ENCODE results near the gene COPS7A. TPM values are rescaled to one million over a fixed set of nuclear protein-coding genes. Genes with fewer than 3 reads are reported as not detected.

COPS7A gene
- 34.1 and 35.9 TPM in 2 replicates for total RNA-seq (2014; rRNA removed; shearing (Covaris generic))

GRCh38 chr12:6723607-6724408 is at the start of gene COPS7A:
TSS of gene COPS7A (plus strand) at chr12:6724046. CDS start at chr12:6724657, 611 bp downstream.
- DNase-seq, result peak; percentile 98 to 99
- peak within 1 kb of the TSS; percentile 79 for H3K27ac ChIP-seq
- no peaks in the 10 kb centered on the region for H3K36me3 ChIP-seq
- H3K4me3 ChIP-seq, result peak within 1 kb of the TSS; percentile 61
- no peaks in the 10 kb centered on the region for H3K27me3 ChIP-seq
- peaks cover 4% of the 10 kb centered on the region; the same call in 1 of the 2 replicates for H3K4me1 ChIP-seq
- H3K9me3 ChIP-seq (replicated peaks), result no peaks in the 10 kb centered on the region

- Histone ChIP-seq H3K27ac (no peak overlapping the region), H3K27me3 (no peaks in the 10 kb centered on the region), H3K4me1 (no peaks in the 10 kb centered on the region), H3K9me3 (replicated peaks) (no peaks in the 10 kb centered on the region), H3K4me3 (no peak overlapping the region), H3K36me3 (peaks cover 80% of the 10 kb centered on the region)
- no peak for DNase-seq
Measured at GRCh38 chr12:6676962-6677361, 46.9 kb upstream of the COPS7A start.

DNA sequence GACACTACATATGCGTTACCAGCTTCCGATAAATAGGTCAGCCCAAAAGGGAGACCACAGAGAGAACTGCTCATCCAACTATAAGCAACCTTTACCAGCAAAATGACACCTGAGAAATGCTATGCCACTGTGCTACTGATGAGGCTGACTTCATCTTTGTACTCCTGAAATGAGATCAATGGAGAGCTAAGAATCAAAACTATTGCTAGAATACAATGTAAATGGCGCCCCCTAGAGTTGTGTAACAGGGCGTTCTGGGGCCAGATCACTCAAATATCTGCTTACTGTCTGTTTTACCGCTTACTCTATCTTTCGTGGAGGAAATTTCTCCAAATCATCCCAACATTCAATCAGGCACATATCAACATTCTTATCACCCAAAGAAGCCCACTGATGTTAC is 39.2 kb upstream of the COPS7A start:
- Histone ChIP-seq H3K27ac (no peak overlapping the region), H3K4me3 (no peak overlapping the region), H3K4me1 (0 out of 2 replicates have a peak, but pooled peaks cover 3% of the 10 kb centered on the region), H3K27me3 (no peaks in the 10 kb centered on the region), H3K36me3 (peaks cover 15% of the 10 kb centered on the region; the same call in 1 of the 2 replicates), H3K9me3 (replicated peaks) (no peaks in the 10 kb centered on the region)
- peak; percentile 35 to 79 for DNase-seq

GRCh38 chr12:6685814-6686213 is 38.0 kb upstream of the COPS7A start:
- no peaks in the 10 kb centered on the region for H3K9me3 ChIP-seq (replicated peaks)
- H3K4me3 ChIP-seq, result no peak overlapping the region
- DNase-seq, result no peak
- H3K4me1 ChIP-seq, result 0 out of 2 replicates have a peak, but pooled peaks cover 3% of the 10 kb centered on the region
- no peaks in the 10 kb centered on the region for H3K27me3 ChIP-seq
- peaks cover 9% of the 10 kb centered on the region; the same call in 1 of the 2 replicates for H3K36me3 ChIP-seq
- no peak overlapping the region for H3K27ac ChIP-seq

DNA sequence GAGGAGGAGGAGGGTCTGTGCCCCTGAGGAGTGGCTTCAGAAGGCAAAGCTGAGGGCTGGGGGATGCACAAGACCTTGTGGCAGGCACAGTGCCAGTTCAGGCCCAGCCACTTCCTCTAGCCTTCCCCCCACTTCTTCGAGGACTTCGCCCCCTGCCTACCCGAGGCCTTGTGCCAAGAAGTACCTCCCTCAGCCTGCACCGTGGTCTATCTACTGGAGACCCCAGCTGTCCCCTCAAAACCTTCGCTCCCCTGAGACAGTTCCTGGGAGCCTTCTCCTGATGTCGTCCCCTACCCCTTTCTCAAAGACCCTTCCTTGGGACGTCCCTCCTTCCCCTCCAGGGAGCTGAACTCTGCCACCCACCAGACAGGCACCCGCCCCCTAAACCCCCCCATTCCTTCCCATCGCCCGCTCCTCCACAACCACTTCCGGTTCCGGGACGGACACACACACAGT is 35.3 kb upstream of the COPS7A start:
- Histone ChIP-seq H3K27me3 (no peaks in the 10 kb centered on the region), H3K9me3 (replicated peaks) (no peaks in the 10 kb centered on the region), H3K36me3 (0 out of 2 replicates have a peak, but pooled peaks cover 2% of the 10 kb centered on the region), H3K4me1 (peaks cover 8% of the 10 kb centered on the region; the same call in 1 of the 2 replicates), H3K27ac (peak overlapping the region; percentile 97), H3K4me3 (peak overlapping the region; percentile 88)
- no peak for DNase-seq

DNA sequence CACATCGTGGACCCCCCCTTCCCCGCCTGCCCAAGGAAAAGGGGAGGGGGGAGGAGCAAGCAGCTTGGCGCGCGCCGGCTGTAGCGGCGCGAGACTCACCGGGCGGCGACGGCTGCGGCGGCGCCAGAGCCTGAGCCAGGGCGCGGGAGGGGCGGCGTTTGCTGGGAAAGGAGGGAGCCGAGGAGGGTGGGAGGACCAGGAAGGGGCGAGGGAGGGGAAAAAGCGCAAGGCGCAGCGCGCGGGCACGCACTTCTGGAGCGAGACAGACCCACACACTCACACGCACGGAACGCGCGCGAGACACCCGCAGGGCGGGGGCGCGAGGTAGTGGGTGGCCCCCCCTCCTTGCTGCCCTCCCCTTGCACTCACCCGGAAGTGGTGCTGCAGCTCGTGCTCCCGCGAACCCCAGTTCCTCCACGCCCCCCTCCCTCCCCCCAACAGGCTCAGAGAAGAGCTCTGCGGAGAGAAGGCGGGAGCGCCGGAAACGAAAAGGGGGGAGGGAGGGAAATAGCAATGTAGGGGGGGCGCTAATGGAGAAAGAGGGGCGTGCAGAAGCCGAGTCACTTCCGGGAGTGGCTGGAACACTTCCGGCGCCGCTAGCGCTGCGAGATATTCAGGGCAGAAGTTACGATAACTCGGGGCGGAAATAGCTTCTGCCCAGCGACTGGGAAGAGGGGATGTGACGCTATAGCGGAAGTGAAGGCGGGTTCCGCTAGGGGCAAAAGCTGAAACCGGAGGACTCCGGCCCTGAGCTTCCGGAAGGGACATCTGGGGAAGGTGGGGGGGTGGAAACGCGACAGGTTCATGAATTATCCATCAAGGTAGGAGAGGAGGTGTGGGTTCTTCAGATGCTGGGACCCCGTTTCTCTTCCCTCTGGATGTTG is 34.6 kb upstream of the COPS7A start, which contains the start of gene ZNF384:
Gene ZNF384, minus strand, starts transcription at position 377 of the 884 bp plus-strand sequence. CDS start 9,855 bp downstream, outside the sequence.
- Histone ChIP-seq H3K4me1 (peaks cover 8% of the 10 kb centered on the region; the same call in 1 of the 2 replicates), H3K27ac (peak within 1 kb of the TSS; percentile 97), H3K4me3 (peak within 1 kb of the TSS; percentile 88), H3K36me3 (0 out of 2 replicates have a peak, but pooled peaks cover 2% of the 10 kb centered on the region), H3K27me3 (no peaks in the 10 kb centered on the region), H3K9me3 (replicated peaks) (no peaks in the 10 kb centered on the region)
- DNase-seq, result peak; percentile 98 to 99

GRCh38 chr12:6691473-6691872 is 32.4 kb upstream of the COPS7A start:
- no peaks in the 10 kb centered on the region for H3K9me3 ChIP-seq (replicated peaks)
- no peak for DNase-seq
- H3K27me3 ChIP-seq, result 0 out of 2 replicates have a peak, but pooled peaks cover 4% of the 10 kb centered on the region
- no peak overlapping the region for H3K27ac ChIP-seq
- no peak overlapping the region for H3K4me3 ChIP-seq
- peaks cover 8% of the 10 kb centered on the region; the same call in 1 of the 2 replicates for H3K4me1 ChIP-seq
- no peaks in the 10 kb centered on the region for H3K36me3 ChIP-seq

GRCh38 chr12:6692888-6693287 is 31.0 kb upstream of the COPS7A start:
- DNase-seq, result peak; percentile 24 to 51
- no peak overlapping the region for H3K4me3 ChIP-seq
- peaks cover 4% of the 10 kb centered on the region; the same call in 1 of the 2 replicates for H3K4me1 ChIP-seq
- H3K9me3 ChIP-seq (replicated peaks), result no peaks in the 10 kb centered on the region
- H3K36me3 ChIP-seq, result no peaks in the 10 kb centered on the region
- 0 out of 2 replicates have a peak, but pooled peaks cover 4% of the 10 kb centered on the region for H3K27me3 ChIP-seq
- H3K27ac ChIP-seq, result no peak overlapping the region

GRCh38 chr12:6693832-6694355 is 30.0 kb upstream of the COPS7A start:
- no peaks in the 10 kb centered on the region for H3K9me3 ChIP-seq (replicated peaks)
- no peak overlapping the region for H3K4me3 ChIP-seq
- H3K27me3 ChIP-seq, result peaks cover 7% of the 10 kb centered on the region
- H3K27ac ChIP-seq, result no peak overlapping the region
- H3K36me3 ChIP-seq, result no peaks in the 10 kb centered on the region
- no peak for DNase-seq
- H3K4me1 ChIP-seq, result peaks cover 4% of the 10 kb centered on the region; the same call in 1 of the 2 replicates

DNA sequence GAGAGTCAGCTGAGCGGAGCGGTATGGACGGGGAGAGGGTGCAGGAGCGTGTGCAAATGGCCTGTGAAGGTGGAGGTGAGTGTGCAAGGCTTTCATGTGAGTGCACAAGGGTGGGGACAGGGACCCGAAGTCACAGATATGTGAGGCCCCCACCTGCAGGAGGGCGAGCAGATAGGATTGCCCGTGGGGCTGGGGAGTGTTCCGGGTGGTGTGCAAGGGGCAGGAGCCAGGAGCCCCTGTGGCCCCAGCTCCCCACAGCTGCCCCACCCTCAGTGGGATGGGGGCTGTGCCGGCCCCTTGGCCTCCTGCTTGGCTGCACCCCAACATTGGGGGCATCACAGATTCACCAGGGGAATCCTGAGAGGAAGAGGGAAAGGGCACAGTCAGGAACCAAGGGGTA is 29.1 kb upstream of the COPS7A start:
- Histone ChIP-seq H3K27me3 (peaks cover 15% of the 10 kb centered on the region), H3K27ac (no peak overlapping the region), H3K9me3 (replicated peaks) (no peaks in the 10 kb centered on the region), H3K36me3 (no peaks in the 10 kb centered on the region), H3K4me3 (no peak overlapping the region), H3K4me1 (peaks cover 4% of the 10 kb centered on the region; the same call in 1 of the 2 replicates)
- no peak for DNase-seq

DNA sequence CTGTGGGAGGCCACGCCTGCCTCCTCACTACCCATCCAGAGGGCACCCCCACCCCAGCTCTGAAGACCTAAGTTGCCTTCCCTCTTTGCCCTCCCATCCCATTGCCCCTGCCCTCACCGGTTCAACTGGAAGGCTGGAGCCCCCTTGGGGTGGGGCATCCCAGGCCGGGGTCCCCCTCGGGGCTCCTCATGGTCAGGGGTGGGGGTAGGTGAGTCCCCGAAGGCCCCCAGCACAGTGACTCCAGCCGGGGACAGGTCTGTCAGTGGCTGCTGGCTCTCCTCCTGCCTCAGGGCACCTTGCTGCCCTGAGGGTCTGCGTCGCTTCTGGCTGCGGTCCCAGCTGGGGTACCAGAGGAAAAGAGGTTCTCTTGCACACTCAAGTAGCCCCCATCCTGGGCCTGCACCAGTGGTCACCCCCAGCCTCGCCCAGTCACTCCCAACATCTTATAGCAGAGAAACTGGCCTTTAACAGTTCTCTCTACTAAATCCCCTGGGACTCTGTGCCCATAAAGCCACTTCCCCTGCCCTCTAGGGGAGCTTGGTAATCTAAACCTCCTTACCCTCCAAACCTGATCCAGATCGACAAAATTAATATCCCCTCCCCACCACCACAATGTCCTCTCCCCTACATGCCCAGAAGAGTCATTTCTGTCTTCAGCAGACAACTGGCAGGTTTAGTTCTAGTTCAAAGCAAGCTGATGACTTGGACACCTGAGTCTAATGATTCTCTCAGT is 28.4 kb upstream of the COPS7A start:
- no peak for DNase-seq
- no peaks in the 10 kb centered on the region for H3K36me3 ChIP-seq
- H3K4me3 ChIP-seq, result no peak overlapping the region
- peaks cover 22% of the 10 kb centered on the region for H3K27me3 ChIP-seq
- H3K4me1 ChIP-seq, result peaks cover 4% of the 10 kb centered on the region; the same call in 1 of the 2 replicates
- H3K27ac ChIP-seq, result no peak overlapping the region
- no peaks in the 10 kb centered on the region for H3K9me3 ChIP-seq (replicated peaks)

DNA sequence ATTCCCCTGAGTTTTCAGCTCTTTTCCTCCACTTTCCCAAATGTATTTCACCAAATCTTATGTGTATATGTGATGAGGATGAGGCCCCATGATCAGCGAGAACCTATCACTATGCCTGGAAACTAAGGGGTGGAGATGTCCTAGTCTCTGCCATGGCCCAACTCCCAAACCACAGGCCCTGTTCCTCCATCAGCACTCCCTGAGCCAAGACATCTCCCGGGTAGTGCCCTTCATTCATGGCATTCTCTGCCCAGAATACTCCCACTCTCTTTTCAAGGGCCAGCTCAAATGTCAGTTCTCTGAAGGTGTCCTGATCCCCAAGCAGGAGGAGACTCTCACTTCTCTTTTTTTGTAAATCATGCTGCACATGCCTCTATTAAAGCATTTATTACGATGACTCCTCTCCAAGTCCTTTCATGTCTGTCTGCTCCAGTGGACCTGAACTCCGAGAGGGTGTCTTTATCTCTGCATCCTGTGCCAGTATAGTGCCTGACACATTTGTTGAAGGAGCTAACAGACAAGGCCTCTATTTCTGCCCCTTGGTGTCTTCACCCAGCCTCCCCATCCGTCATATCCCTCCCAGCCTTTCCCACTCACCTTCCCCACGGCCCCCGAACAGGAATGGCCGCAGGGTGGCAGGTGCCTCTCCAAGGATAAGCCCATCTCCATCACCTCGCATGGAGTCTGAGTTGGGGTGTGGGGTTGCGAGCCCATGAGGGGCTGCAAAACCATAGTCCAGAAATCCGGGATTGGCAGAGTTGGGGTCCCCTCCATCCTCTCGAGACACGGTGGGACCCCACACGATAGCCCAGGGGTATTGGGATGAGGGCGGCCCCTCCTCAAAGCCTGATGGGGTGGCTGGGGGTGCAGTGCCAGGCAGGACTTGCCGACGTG is 26.9 kb upstream of the COPS7A start:
- Histone ChIP-seq H3K4me3 (no peak overlapping the region), H3K9me3 (replicated peaks) (no peaks in the 10 kb centered on the region; the same call in 1 of the 2 replicates), H3K36me3 (no peaks in the 10 kb centered on the region), H3K4me1 (peaks cover 9% of the 10 kb centered on the region; the same call in 1 of the 2 replicates), H3K27ac (no peak overlapping the region), H3K27me3 (peaks cover 34% of the 10 kb centered on the region)
- DNase-seq, result no peak

Measured in SJCRH30 (cell line).